GM12878 (cell line): ENCODE data around the gene CENPP. TPM values are rescaled to one million over a fixed set of nuclear protein-coding genes. Genes with fewer than 3 reads are reported as not detected.

ENCODE experiments used
- ATAC-seq: fragments of 200-7000 bp; cut with Tn5 transposase; 3 replicates; pipeline ENCODE4 v1.9.1; 2020; ENCODE audit warnings: mild to moderate bottlenecking, moderate library complexity
- BruUV-seq: library from RNA; stranded (reverse); fragments of 400-500 nt; replicated peaks from 2 replicates; lab custom pipeline; 2021; lab: Mats Ljungman, UMichigan
- CTCF ChIA-PET: fragments of 300-600 bp; sonication (Branson Sonifier 250); formaldehyde crosslinking; extraction: SDS; loops from one replicate; lab custom pipeline; 2021; ENCODE audit warnings: inconsistent platforms; lab: Yijun Ruan, JAX
- POLR2A ChIA-PET: fragments of 350-600 bp; formaldehyde crosslinking; extraction: SDS; loops from one replicate; lab custom pipeline; 2021; ENCODE audit warnings: inconsistent platforms; lab: Charles Lee
- RAD21 ChIA-PET: fragments of 300-600 bp; sonication (Branson Sonifier 250); formaldehyde crosslinking; loops from one replicate; lab custom pipeline; 2023; ENCODE audit warnings: antibody characterized with exemption; ENCODE audit not compliant: unreplicated experiment; lab: Charles Lee
- SMC1A ChIA-PET: fragments of 300-600 bp; sonication (Branson Sonifier 250); formaldehyde crosslinking; loops from one replicate; lab custom pipeline; 2023; ENCODE audit not compliant: unreplicated experiment, uncharacterized antibody; lab: Charles Lee
- DNase-seq: peaks from one replicate; pipeline ENCODE4 v3.0.0-alpha.2; 2011; ENCODE audit warnings: low read depth, low spot score
- FAIRE-seq: peaks from 3 replicates; lab custom pipeline; 2011; peaks lifted over from hg19 to GRCh38; lab: Jason Lieb, UNC
- H2AFZ ChIP-seq: 2 replicates; pipeline ENCODE4 v1.6.0; 2011; ENCODE audit warnings: low read depth, low read length, control low read depth; ENCODE audit not compliant: control insufficient read depth
- H3K27ac ChIP-seq: 2 replicates; pipeline ENCODE4 v1.5.1; 2011; ENCODE audit warnings: control low read depth; ENCODE audit not compliant: control insufficient read depth, insufficient read depth
- H3K27me3 ChIP-seq, 2 experiments: replicated peaks in 1 of 2; 2 replicates each; pipeline versions ENCODE4 v1.6.0 to v1.6.1; 2011; ENCODE audit warnings: low read length in 1 of 2; ENCODE audit not compliant: control insufficient read depth in 2 of 2, insufficient read depth in 2 of 2
- H3K36me3 ChIP-seq, 2 experiments: 2 replicates each; pipeline ENCODE4 v1.5.1; 2011; ENCODE audit warnings: low read length in 1 of 2; ENCODE audit not compliant: control insufficient read depth in 2 of 2, insufficient read depth in 2 of 2
- H3K4me1 ChIP-seq: 2 replicates; pipeline ENCODE4 v1.6.1; 2011; ENCODE audit warnings: mild to moderate bottlenecking, low read length, moderate library complexity, mixed read lengths; ENCODE audit not compliant: control insufficient read depth, insufficient read depth
- H3K4me2 ChIP-seq: 2 replicates; pipeline ENCODE4 v1.6.0; 2011; ENCODE audit warnings: control low read depth; ENCODE audit not compliant: control insufficient read depth, insufficient read depth
- H3K4me3 ChIP-seq: fragments of 200-600 bp; sonication (generic); 2 replicates; pipeline ENCODE4 v1.5.1; 2016
- H3K79me2 ChIP-seq: 2 replicates; pipeline ENCODE4 v1.6.0; 2011; ENCODE audit warnings: low read length; ENCODE audit not compliant: control insufficient read depth, insufficient read depth
- H3K9ac ChIP-seq: 2 replicates; pipeline ENCODE4 v1.8.0; 2011; ENCODE audit warnings: low read length, control low read depth, mixed read lengths; ENCODE audit not compliant: control insufficient read depth, insufficient read depth
- H3K9me3 ChIP-seq: replicated peaks from 3 replicates; pipeline ENCODE4 v1.5.1; 2011; ENCODE audit warnings: mild to moderate bottlenecking, low read length; ENCODE audit not compliant: control insufficient read depth, insufficient read depth
- H4K20me1 ChIP-seq: 2 replicates; pipeline ENCODE4 v1.6.0; 2011; ENCODE audit not compliant: control insufficient read depth, insufficient read depth
- BRCA1 ChIP-seq: IDR thresholded peaks from 2 replicates; pipeline ENCODE4 v1.6.1; 2011; ENCODE audit warnings: low read depth, low read length, improper control_type of control experiment
- CREM ChIP-seq: IDR thresholded peaks from 2 replicates; pipeline ENCODE4 v1.6.1; 2014; ENCODE audit warnings: antibody characterized with exemption, low read depth
- HDAC2 ChIP-seq: fragments of 200-600 bp; sonication (generic); IDR thresholded peaks from 2 replicates; pipeline ENCODE4 v1.6.1; 2017
- PAX8 ChIP-seq: fragments of 450-650 bp; IDR thresholded peaks from 2 replicates; pipeline ENCODE4 v1.6.1; 2017; ENCODE audit warnings: mild to moderate bottlenecking, moderate library complexity
- TCF7 ChIP-seq: IDR thresholded peaks from 2 replicates; pipeline ENCODE4 v1.6.1; 2014; ENCODE audit warnings: antibody characterized with exemption, borderline replicate concordance
- ZNF24 ChIP-seq: fragments of 450-650 bp; IDR thresholded peaks from 2 replicates; pipeline ENCODE4 v1.6.1; 2017; ENCODE audit warnings: antibody characterized with exemption, mild to moderate bottlenecking
- ZZZ3 ChIP-seq: IDR thresholded peaks from 2 replicates; pipeline ENCODE4 v1.6.1; 2011; ENCODE audit warnings: low read depth; ENCODE audit not compliant: control insufficient read depth, insufficient read length
- WGBS: methylation state at CpG from one replicate; pipeline ENCODE4 v1.1.6; 2016; ENCODE audit warnings: low lambda C conversion rate; ENCODE audit not compliant: insufficient replicate concordance, insufficient coverage; ENCODE audit errors: missing lambda C conversion rate; 5-methylcytosine and 5-hydroxymethylcytosine counted together
- in situ Hi-C: fragments of 300-500 bp; cut with MboI; formaldehyde crosslinking; loops from 9 replicates; pipeline ENCODE4 v1.14.3; 2018; ENCODE audit warnings: mixed read lengths
- intact Hi-C: fragments of 100-400 bp; cut with micrococcal nuclease; formaldehyde crosslinking; loops from one replicate; pipeline ENCODE4 v1.14.2; 2022; ENCODE audit not compliant: unreplicated experiment
- polyA plus RNA-seq, 11 experiments: library from polyadenylated mRNA; depleted of rRNA in 4 of 11; unstranded in 6 of 11; stranded (reverse) in 5 of 11; fragments of >200 nt; fragmentation: Nextera tagmentation in 4 of 11; fragmentation: Illumina TruSeq in 1 of 11; extraction: Ambion mirVana in 4 of 11; extraction: Trizol in 1 of 11; gene quantifications; 1 replicate in 1 of 11; 2 replicates in 10 of 11; pipeline versions ENCODE4 v1.2.1 to v1.2.3, GENCODE V29; 2011 to 2016; ENCODE audit warnings: inconsistent platforms in 2 of 11, missing spikeins in 2 of 11, low read depth in 1 of 11
- total RNA-seq, 4 experiments: library from RNA; depleted of rRNA in 3 of 4; stranded (reverse); fragments of >200 nt in 3 of 4; fragmentation: Illumina TruSeq in 1 of 4; extraction: Trizol in 1 of 4; gene quantifications; 2 replicates each; pipeline versions ENCODE4 v1.2.1 to v1.2.3, GENCODE V29; 2013 to 2021
- TF ChIP-seq, protein P1 (sequence below): fragments of 450-650 bp; IDR thresholded peaks from 2 replicates; pipeline ENCODE4 v1.6.1; 2018; ENCODE audit warnings: borderline replicate concordance, mild to moderate bottlenecking; ENCODE audit not compliant: partially characterized antibody
- TF ChIP-seq, protein P2 (sequence below): fragments of 150-350 bp; IDR thresholded peaks from 2 replicates; pipeline ENCODE4 v1.6.1; 2014; ENCODE audit warnings: mild to moderate bottlenecking, low read depth, low read length
- TF ChIP-seq, protein P3 (sequence below): fragments of 450-650 bp; IDR thresholded peaks from 2 replicates; pipeline ENCODE4 v1.6.1; 2017; ENCODE audit warnings: antibody characterized with exemption, mild to moderate bottlenecking, moderate library complexity
- TF ChIP-seq, protein P4 (sequence below): fragments of 450-650 bp; IDR thresholded peaks from 2 replicates; pipeline ENCODE4 v1.6.1; 2017; ENCODE audit warnings: low read depth, mild to moderate bottlenecking, moderate library complexity

Gene CENPP
- total and polyA plus RNA-seq, 10 of the 15 experiments (the other 5 are each of a cell fraction or from before 2014, with no cell fraction given) = 9.4 to 31.4 (median 19.8) TPM

DNA sequence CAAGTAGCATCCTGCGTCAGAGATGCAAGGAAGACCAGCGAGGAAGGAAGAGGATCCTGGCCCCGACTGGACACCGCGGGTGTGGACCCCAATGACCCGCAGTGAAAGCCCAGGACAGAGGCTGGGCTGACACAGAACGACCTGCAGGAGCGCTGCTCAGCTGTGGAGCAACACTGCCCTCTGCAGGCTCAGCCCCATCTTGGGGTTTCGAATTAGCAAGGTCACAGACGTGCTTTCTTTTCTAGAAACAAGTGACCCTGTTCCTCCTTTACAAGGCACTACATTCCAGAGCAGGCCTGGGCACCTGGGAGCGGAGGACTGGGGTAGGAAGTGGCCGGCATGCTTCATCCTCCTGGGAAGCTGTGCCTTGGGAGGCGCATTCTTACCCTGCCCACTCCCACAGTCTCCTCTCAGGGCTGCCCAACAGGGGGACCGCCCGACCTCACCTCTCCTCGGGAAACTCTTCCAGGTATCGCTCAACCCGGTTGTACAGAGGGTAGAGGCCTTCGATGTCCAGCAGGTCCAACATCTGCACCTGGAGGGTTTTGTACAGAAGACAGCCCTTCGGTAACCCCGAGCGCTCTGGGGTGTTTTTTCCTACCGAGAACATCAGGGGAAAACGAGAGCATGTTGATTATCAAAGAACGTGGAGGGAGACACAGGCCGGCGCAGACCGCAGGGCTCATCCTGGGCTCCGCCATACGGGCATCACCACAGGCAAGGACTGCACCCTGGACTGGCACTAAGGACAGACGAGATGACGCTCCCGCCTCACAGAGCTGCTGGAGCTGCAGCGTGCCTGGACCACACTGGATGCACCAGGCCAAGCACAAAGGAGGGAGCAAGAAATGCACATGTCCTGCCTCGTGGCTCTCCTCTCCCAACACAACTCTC, 309.2 kb downstream of the CENPP start (continued):
- TF ChIP-seq, protein P1, sequence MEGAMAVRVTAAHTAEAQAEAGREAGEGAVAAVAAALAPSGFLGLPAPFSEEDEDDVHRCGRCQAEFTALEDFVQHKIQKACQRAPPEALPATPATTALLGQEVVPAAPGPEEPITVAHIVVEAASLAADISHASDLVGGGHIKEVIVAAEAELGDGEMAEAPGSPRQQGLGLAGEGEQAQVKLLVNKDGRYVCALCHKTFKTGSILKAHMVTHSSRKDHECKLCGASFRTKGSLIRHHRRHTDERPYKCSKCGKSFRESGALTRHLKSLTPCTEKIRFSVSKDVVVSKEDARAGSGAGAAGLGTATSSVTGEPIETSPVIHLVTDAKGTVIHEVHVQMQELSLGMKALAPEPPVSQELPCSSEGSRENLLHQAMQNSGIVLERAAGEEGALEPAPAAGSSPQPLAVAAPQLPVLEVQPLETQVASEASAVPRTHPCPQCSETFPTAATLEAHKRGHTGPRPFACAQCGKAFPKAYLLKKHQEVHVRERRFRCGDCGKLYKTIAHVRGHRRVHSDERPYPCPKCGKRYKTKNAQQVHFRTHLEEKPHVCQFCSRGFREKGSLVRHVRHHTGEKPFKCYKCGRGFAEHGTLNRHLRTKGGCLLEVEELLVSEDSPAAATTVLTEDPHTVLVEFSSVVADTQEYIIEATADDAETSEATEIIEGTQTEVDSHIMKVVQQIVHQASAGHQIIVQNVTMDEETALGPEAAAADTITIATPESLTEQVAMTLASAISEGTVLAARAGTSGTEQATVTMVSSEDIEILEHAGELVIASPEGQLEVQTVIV = no peak
- no peak for TF ChIP-seq HDAC2
- no peak for TF ChIP-seq CREM
- TF ChIP-seq, protein P2, sequence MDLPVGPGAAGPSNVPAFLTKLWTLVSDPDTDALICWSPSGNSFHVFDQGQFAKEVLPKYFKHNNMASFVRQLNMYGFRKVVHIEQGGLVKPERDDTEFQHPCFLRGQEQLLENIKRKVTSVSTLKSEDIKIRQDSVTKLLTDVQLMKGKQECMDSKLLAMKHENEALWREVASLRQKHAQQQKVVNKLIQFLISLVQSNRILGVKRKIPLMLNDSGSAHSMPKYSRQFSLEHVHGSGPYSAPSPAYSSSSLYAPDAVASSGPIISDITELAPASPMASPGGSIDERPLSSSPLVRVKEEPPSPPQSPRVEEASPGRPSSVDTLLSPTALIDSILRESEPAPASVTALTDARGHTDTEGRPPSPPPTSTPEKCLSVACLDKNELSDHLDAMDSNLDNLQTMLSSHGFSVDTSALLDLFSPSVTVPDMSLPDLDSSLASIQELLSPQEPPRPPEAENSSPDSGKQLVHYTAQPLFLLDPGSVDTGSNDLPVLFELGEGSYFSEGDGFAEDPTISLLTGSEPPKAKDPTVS = no peak
- no peak for TF ChIP-seq PAX8
- no peak for TF ChIP-seq ZNF24
- TF ChIP-seq BRCA1 = no peak
- TF ChIP-seq, all 136 proteins: peak for 10

DNA sequence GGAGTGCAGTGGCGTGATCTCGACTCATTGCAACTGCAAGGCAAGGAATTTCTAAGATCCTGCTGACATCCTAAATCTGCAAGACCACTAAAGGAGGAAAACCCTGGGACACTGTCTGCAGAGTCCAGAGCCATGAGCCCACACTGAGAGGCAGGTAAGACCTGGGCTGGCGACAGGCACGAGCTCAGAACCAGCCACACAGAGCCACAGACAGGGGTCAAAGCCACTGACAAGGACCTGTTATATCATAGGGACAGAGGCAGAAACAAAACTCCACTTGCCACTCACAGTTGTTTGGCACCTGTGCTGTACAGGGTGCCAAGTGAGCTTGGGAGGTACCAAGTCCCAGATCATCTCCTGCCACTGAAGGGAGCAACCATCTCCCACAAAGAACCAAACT, 310.0 kb downstream of the CENPP start:
- no peak overlapping the region for H3K9ac ChIP-seq
- H3K4me3 ChIP-seq = no peak overlapping the region
- CTCF ChIA-PET = interaction anchor here (0.7 to 5.9 kb wide), 4 partner anchors 122 to 496 kb away, joined by 3 to 44 read pairs (median 4); no protein-coding TSS in a partner anchor
- H3K27me3 ChIP-seq = no peaks in the 10 kb centered on the region
- no peak for DNase-seq
- no peak overlapping the region for H3K27ac ChIP-seq
- ATAC-seq = no peak
- no peaks in the 10 kb centered on the region for H3K79me2 ChIP-seq
- intact Hi-C loops (loop anchor here (2.0 to 10.0 kb wide), 2 partner anchors 131 to 501 kb away; no protein-coding TSS in a partner anchor), in situ Hi-C loops (loop anchor here (5.0 kb wide), 1 partner anchor 498 kb away; no protein-coding TSS in a partner anchor)
- H3K4me1 ChIP-seq = peaks cover 4% of the 10 kb centered on the region
- POLR2A ChIA-PET = no interaction called here
- no peak for FAIRE-seq
- H3K4me2 ChIP-seq = no peak overlapping the region
- H4K20me1 ChIP-seq = no peaks in the 10 kb centered on the region; the same call in 1 of the 2 replicates
- BruUV-seq = no TSS peak
- peaks cover 25 to 36% of the 10 kb centered on the region in 2 experiments for H3K36me3 ChIP-seq
- H3K9me3 ChIP-seq = no peaks in the 10 kb centered on the region
- WGBS = 97% methylated on average over 2 of the region's 4 CpGs
- H2AFZ ChIP-seq = no peak overlapping the region
- RAD21 ChIA-PET = interaction anchor here (0.9 kb wide), 1 partner anchor 307 kb away, joined by 3 read pairs; no protein-coding TSS in a partner anchor
- SMC1A ChIA-PET = interaction anchor here (0.6 kb wide), 1 partner anchor 9 kb away, joined by 3 read pairs; no protein-coding TSS in a partner anchor
- TF ChIP-seq, protein P3, sequence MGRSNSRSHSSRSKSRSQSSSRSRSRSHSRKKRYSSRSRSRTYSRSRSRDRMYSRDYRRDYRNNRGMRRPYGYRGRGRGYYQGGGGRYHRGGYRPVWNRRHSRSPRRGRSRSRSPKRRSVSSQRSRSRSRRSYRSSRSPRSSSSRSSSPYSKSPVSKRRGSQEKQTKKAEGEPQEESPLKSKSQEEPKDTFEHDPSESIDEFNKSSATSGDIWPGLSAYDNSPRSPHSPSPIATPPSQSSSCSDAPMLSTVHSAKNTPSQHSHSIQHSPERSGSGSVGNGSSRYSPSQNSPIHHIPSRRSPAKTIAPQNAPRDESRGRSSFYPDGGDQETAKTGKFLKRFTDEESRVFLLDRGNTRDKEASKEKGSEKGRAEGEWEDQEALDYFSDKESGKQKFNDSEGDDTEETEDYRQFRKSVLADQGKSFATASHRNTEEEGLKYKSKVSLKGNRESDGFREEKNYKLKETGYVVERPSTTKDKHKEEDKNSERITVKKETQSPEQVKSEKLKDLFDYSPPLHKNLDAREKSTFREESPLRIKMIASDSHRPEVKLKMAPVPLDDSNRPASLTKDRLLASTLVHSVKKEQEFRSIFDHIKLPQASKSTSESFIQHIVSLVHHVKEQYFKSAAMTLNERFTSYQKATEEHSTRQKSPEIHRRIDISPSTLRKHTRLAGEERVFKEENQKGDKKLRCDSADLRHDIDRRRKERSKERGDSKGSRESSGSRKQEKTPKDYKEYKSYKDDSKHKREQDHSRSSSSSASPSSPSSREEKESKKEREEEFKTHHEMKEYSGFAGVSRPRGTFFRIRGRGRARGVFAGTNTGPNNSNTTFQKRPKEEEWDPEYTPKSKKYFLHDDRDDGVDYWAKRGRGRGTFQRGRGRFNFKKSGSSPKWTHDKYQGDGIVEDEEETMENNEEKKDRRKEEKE = no peak
- TF ChIP-seq ZZZ3 (no peak), TCF7 (no peak)
- TF ChIP-seq, protein P4, sequence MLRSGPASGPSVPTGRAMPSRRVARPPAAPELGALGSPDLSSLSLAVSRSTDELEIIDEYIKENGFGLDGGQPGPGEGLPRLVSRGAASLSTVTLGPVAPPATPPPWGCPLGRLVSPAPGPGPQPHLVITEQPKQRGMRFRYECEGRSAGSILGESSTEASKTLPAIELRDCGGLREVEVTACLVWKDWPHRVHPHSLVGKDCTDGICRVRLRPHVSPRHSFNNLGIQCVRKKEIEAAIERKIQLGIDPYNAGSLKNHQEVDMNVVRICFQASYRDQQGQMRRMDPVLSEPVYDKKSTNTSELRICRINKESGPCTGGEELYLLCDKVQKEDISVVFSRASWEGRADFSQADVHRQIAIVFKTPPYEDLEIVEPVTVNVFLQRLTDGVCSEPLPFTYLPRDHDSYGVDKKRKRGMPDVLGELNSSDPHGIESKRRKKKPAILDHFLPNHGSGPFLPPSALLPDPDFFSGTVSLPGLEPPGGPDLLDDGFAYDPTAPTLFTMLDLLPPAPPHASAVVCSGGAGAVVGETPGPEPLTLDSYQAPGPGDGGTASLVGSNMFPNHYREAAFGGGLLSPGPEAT = no peak
